Measurements from ENCODE around the gene ORC5. TPM values are rescaled to one million over a fixed set of nuclear protein-coding genes. Genes with fewer than 3 reads are reported as not detected.

Gene ORC5
- total RNA-seq, 6 donors from 2014 or later = 4.9 to 22.0 (median 13.8) TPM

GRCh38 chr7:104206841-104207240, 972 bp downstream of the ORC5 start:
- WGBS, 2 donors = 33 to 40% methylated on average over 6 of the region's 6 CpGs
- no peaks in the 10 kb centered on the region for H3K9me3 ChIP-seq
- H3K4me1 ChIP-seq = peaks cover 14 to 18% (median 16%) of the 10 kb centered on the region in 4 donors
- H3K36me3 ChIP-seq = peaks cover 0 to 22% (median 13%) of the 10 kb centered on the region in 4 donors
- ATAC-seq (ENCODE audit: low FRiP score in 2 of 2) (no peak), DNase-seq (no peak)
- no peaks in the 10 kb centered on the region for H3K27me3 ChIP-seq
- TF ChIP-seq POLR2AphosphoS5 (IDR thresholded peaks at IDR 0.05) = no peak
- TF ChIP-seq CTCF (IDR thresholded peaks at IDR 0.05) = no peak
- no peak for TF ChIP-seq POLR2A (IDR thresholded peaks at IDR 0.05)
- no peak for TF ChIP-seq EP300 (IDR thresholded peaks at IDR 0.05)
- H3K4me3 ChIP-seq = peak overlapping the region; percentile 54 to 94 (median 78)
- peak overlapping the region in 1 of 4 donors; percentile 84 for H3K27ac ChIP-seq

- Histone ChIP-seq H3K9me3 (no peaks in the 10 kb centered on the region), H3K4me1 (no peaks in the 10 kb centered on the region), H3K27ac (no peak overlapping the region), H3K4me3 (no peak overlapping the region), H3K36me3 (peaks cover 4 to 91% (median 35%) of the 10 kb centered on the region in 4 donors), H3K27me3 (no peaks in the 10 kb centered on the region)
- ATAC-seq (ENCODE audit: low FRiP score in 2 of 2) = no peak
- TF ChIP-seq POLR2AphosphoS5 (IDR thresholded peaks at IDR 0.05) = no peak
- no peak for TF ChIP-seq CTCF (IDR thresholded peaks at IDR 0.05)
- no peak for TF ChIP-seq EP300 (IDR thresholded peaks at IDR 0.05)
- no peak for TF ChIP-seq POLR2A (IDR thresholded peaks at IDR 0.05)
- WGBS, 2 donors = 96 to 98% methylated on average over 5 to 6 of the region's 6 CpGs
- DNase-seq = no peak
These were observed 9.0 kb downstream of the ORC5 start for GRCh38 chr7:104198673-104199278.

GRCh38 chr7:104196161-104196560, 11.7 kb downstream of the ORC5 start:
- H3K4me3 ChIP-seq = no peak overlapping the region
- WGBS, 2 donors = 68 to 77% methylated on average over 2 of the region's 2 CpGs
- no peaks in the 10 kb centered on the region for H3K4me1 ChIP-seq
- H3K27ac ChIP-seq = no peak overlapping the region
- no peaks in the 10 kb centered on the region for H3K27me3 ChIP-seq
- H3K9me3 ChIP-seq = no peaks in the 10 kb centered on the region
- DNase-seq (no peak), ATAC-seq (ENCODE audit: low FRiP score in 2 of 2) (no peak)
- TF ChIP-seq EP300 (IDR thresholded peaks at IDR 0.05) (no peak), POLR2A (IDR thresholded peaks at IDR 0.05) (no peak), CTCF (IDR thresholded peaks at IDR 0.05) (no peak), POLR2AphosphoS5 (IDR thresholded peaks at IDR 0.05) (no peak)
- peaks cover 9 to 77% (median 23%) of the 10 kb centered on the region in 4 donors for H3K36me3 ChIP-seq

- TF ChIP-seq POLR2A (IDR thresholded peaks at IDR 0.05) (no peak), CTCF (IDR thresholded peaks at IDR 0.05) (no peak), EP300 (IDR thresholded peaks at IDR 0.05) (no peak), POLR2AphosphoS5 (IDR thresholded peaks at IDR 0.05) (no peak)
- Histone ChIP-seq H3K4me1 (no peaks in the 10 kb centered on the region), H3K9me3 (no peaks in the 10 kb centered on the region), H3K4me3 (no peak overlapping the region), H3K27ac (no peak overlapping the region), H3K27me3 (no peaks in the 10 kb centered on the region), H3K36me3 (peaks cover 8 to 65% (median 11%) of the 10 kb centered on the region in 4 donors)
- 93 to 94% methylated on average over 1 of the region's 1 CpG for WGBS, 2 donors
- DNase-seq (no peak), ATAC-seq (ENCODE audit: low FRiP score in 2 of 2) (no peak)
These were observed 15.4 kb downstream of the ORC5 start for GRCh38 chr7:104192434-104192833.

GRCh38 chr7:104185346-104185745, 22.5 kb downstream of the ORC5 start:
- 56 to 70% methylated on average over 3 of the region's 3 CpGs for WGBS, 2 donors
- Histone ChIP-seq H3K4me1 (no peaks in the 10 kb centered on the region), H3K9me3 (no peaks in the 10 kb centered on the region), H3K27ac (no peak overlapping the region), H3K27me3 (no peaks in the 10 kb centered on the region), H3K4me3 (no peak overlapping the region), H3K36me3 (peaks cover 12 to 59% (median 17%) of the 10 kb centered on the region in 4 donors)
- ATAC-seq (ENCODE audit: low FRiP score in 2 of 2) (no peak), DNase-seq (no peak)
- TF ChIP-seq EP300 (IDR thresholded peaks at IDR 0.05) = no peak
- TF ChIP-seq POLR2A (IDR thresholded peaks at IDR 0.05) = no peak
- TF ChIP-seq CTCF (IDR thresholded peaks at IDR 0.05) = no peak
- TF ChIP-seq POLR2AphosphoS5 (IDR thresholded peaks at IDR 0.05) = no peak
